Testis (tissue), 2 donors: ENCODE data around the gene ZC3HAV1.

Experiments
- CTCF ChIP-seq, 3 experiments: fragments of 450-650 bp in 2 of 3; fragments of 200-600 bp in 1 of 3; sonication (generic) in 1 of 3; IDR thresholded peaks; one replicate each; pipeline ENCODE4 v1.5.1; 2016 to 2019; ENCODE audit warnings: antibody characterized with exemption in 3 of 3, mild to moderate bottlenecking in 2 of 3, moderate library complexity in 1 of 3
- POLR2A ChIP-seq: fragments of 450-650 bp; IDR thresholded peaks from one replicate; pipeline ENCODE4 v1.6.1; 2017; ENCODE audit warnings: antibody characterized with exemption, mild to moderate bottlenecking, moderate library complexity

- TF ChIP-seq CTCF (IDR thresholded peaks at IDR 0.05) (no peak), POLR2A (no peak)
Measured at GRCh38 chr7:139099172-139099947, 10.2 kb downstream of the ZC3HAV1 start.
